DOHH2 (cell line): Measurements from ENCODE around the gene CBFA2T3.

ENCODE experiments used
- EZH2phosphoT487 ChIP-seq: fragments of 200-600 bp; sonication (generic); IDR thresholded peaks from 2 replicates; pipeline ENCODE4 v1.6.1; 2017; ENCODE audit warnings: borderline replicate concordance, mild to moderate bottlenecking, antibody characterized with exemption, low read length, moderate library complexity, mixed read lengths
- TF ChIP-seq, protein P1 (sequence below): fragments of 200-600 bp; sonication (generic); IDR thresholded peaks from one replicate; pipeline ENCODE4 v1.5.1; 2014; ENCODE audit warnings: antibody characterized with exemption, mild to moderate bottlenecking, low read depth, low read length; ENCODE audit not compliant: poor library complexity, severe bottlenecking

DNA sequence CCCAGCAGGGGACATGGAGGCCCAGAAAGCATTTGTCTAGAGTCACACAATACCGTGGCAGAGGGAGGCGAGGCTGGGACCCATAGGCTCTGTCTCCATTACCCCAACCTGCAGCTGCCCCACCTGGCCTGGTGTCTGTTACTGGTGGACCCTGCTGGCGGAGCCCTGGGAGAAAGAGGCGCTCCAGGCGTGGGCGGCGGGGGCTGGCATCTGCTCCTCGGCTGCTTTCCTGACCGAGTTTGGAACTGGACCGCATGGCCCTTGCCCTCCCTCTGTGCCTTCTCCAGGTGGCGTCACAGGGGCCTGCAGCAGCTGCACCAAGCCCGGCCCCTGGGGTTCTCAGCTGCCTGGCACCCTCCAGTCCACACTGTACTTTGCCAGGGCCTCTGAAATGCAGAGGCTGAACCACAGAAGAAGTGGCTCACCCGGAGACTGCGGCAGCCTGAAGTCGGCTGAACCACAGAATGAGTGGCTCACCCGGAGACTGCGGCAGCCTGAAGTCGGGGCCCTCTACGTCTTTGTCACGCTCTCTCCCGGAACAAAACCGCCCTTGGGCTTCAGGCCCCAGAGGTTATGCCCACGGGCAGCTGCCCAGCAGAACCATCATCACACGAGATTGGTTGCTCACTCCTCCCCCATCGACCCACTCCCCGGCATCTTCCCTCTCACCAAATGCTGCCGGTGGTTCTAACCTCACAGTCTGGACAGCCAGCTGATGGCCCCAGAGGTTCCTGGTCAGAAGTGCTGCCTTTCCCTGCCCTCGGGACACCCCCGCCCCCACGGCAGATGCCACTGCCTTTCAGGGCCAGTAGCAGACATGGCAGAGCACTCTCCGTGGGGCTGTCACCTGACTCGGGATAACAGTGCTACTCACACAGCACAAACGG lies 20.2 kb downstream of the CBFA2T3 start:
- TF ChIP-seq, protein P1, sequence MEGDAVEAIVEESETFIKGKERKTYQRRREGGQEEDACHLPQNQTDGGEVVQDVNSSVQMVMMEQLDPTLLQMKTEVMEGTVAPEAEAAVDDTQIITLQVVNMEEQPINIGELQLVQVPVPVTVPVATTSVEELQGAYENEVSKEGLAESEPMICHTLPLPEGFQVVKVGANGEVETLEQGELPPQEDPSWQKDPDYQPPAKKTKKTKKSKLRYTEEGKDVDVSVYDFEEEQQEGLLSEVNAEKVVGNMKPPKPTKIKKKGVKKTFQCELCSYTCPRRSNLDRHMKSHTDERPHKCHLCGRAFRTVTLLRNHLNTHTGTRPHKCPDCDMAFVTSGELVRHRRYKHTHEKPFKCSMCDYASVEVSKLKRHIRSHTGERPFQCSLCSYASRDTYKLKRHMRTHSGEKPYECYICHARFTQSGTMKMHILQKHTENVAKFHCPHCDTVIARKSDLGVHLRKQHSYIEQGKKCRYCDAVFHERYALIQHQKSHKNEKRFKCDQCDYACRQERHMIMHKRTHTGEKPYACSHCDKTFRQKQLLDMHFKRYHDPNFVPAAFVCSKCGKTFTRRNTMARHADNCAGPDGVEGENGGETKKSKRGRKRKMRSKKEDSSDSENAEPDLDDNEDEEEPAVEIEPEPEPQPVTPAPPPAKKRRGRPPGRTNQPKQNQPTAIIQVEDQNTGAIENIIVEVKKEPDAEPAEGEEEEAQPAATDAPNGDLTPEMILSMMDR = no peak
- no peak for TF ChIP-seq EZH2phosphoT487
